Skeletal muscle cell (primary cell): Measurements from ENCODE around the gene DOCK11.

Source experiments
- DNase-seq: peaks from one replicate; pipeline ENCODE4 v3.0.0-alpha.2; 2010; ENCODE audit warnings: low read depth
- H3K4me3 ChIP-seq: 2 replicates; pipeline ENCODE4 v1.5.1; 2011; ENCODE audit warnings: low read depth, mild to moderate bottlenecking, control low read depth, low read length, moderate library complexity

DOCK11 gene

GRCh38 chrX:118525174-118525730, 29.6 kb downstream of the DOCK11 start:
- DNase-seq, result no peak

GRCh38 chrX:118526149-118526548, 30.5 kb downstream of the DOCK11 start:
- DNase-seq, result no peak
- H3K4me3 ChIP-seq, result no peak overlapping the region

More at GRCh38 chrX:118525174-118525730, 29.6 kb downstream of the DOCK11 start:
- no peak overlapping the region for H3K4me3 ChIP-seq

GRCh38 chrX:118528071-118528737, 32.6 kb downstream of the DOCK11 start:
- H3K4me3 ChIP-seq, result no peak overlapping the region
- no peak for DNase-seq

GRCh38 chrX:118530219-118530911, 34.8 kb downstream of the DOCK11 start:
- no peak for DNase-seq
- H3K4me3 ChIP-seq, result no peak overlapping the region

- DNase-seq, result no peak
- no peak overlapping the region for H3K4me3 ChIP-seq
These were observed 39.3 kb downstream of the DOCK11 start for GRCh38 chrX:118534716-118535493.

GRCh38 chrX:118536204-118536603, 40.6 kb downstream of the DOCK11 start:
- H3K4me3 ChIP-seq, result no peak overlapping the region

GRCh38 chrX:118536687-118537461, 41.3 kb downstream of the DOCK11 start:
- H3K4me3 ChIP-seq, result no peak overlapping the region
- DNase-seq, result no peak

More at GRCh38 chrX:118536204-118536603, 40.6 kb downstream of the DOCK11 start:
- DNase-seq, result no peak

- no peak overlapping the region for H3K4me3 ChIP-seq
- no peak for DNase-seq
These were observed 42.8 kb downstream of the DOCK11 start for GRCh38 chrX:118538386-118538785.

GRCh38 chrX:118540342-118540741, 44.7 kb downstream of the DOCK11 start:
- H3K4me3 ChIP-seq, result no peak overlapping the region
- DNase-seq, result no peak

- H3K4me3 ChIP-seq, result no peak overlapping the region
- no peak for DNase-seq
These were observed 45.9 kb downstream of the DOCK11 start for GRCh38 chrX:118541482-118541881.

GRCh38 chrX:118545510-118545909, 49.9 kb downstream of the DOCK11 start:
- no peak overlapping the region for H3K4me3 ChIP-seq
- no peak for DNase-seq

- no peak for DNase-seq
- H3K4me3 ChIP-seq, result no peak overlapping the region
These were observed 53.2 kb downstream of the DOCK11 start for GRCh38 chrX:118548841-118549240.

- H3K4me3 ChIP-seq, result no peak overlapping the region
- no peak for DNase-seq
These were observed 55.2 kb downstream of the DOCK11 start for GRCh38 chrX:118550792-118551191.

GRCh38 chrX:118551426-118551825, 55.8 kb downstream of the DOCK11 start:
- H3K4me3 ChIP-seq, result no peak overlapping the region
- DNase-seq, result no peak

- no peak overlapping the region for H3K4me3 ChIP-seq
- no peak for DNase-seq
These were observed 56.7 kb downstream of the DOCK11 start for GRCh38 chrX:118552121-118552900.

GRCh38 chrX:118553042-118553710, 57.6 kb downstream of the DOCK11 start:
- no peak for DNase-seq
- H3K4me3 ChIP-seq, result no peak overlapping the region

- H3K4me3 ChIP-seq, result no peak overlapping the region
- DNase-seq, result no peak
These were observed 58.9 kb downstream of the DOCK11 start for GRCh38 chrX:118554511-118554910.

GRCh38 chrX:118558926-118559325, 63.3 kb downstream of the DOCK11 start:
- H3K4me3 ChIP-seq, result no peak overlapping the region
- DNase-seq, result no peak
